Esophagus squamous epithelium (tissue), 4 donors: ENCODE results near the gene PIM2.

Experiments used
- POLR2A ChIP-seq, 4 donors: fragments of 450-650 bp; IDR thresholded peaks; one replicate each; pipeline ENCODE4 v1.6.1; 2017; ENCODE audit warnings: antibody characterized with exemption in 4 of 4, mild to moderate bottlenecking in 4 of 4, moderate library complexity in 3 of 4
- TF ChIP-seq, protein P1 (sequence below), 6 experiments: fragments of 450-650 bp in 4 of 6; fragments of 200-600 bp in 2 of 6; sonication (generic) in 2 of 6; IDR thresholded peaks; one replicate each; pipeline ENCODE4 v1.5.1; 2016 to 2019; ENCODE audit warnings: antibody characterized with exemption in 6 of 6, mild to moderate bottlenecking in 4 of 6, moderate library complexity in 4 of 6

DNA sequence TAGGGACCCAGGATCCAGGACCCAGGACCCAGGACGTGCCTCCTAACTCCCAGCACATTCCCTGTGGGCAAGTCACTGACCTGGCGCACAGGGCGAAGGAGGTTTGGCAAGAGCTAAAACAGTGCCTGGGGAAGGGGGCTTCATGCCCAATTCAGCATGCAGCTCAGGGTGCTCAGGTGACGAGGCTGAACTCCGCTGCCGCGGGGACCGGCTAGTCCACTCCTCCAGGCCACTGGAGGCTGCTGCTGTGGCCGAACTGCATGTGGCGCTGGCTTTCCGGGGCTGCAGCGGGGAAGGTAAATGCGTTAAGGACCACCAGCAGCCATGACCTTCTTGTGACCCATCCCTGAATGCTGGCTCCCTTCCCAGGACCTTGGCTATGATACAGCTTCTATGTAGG, 4.9 kb upstream of the PIM2 start:
- TF ChIP-seq POLR2A (IDR thresholded peaks at IDR 0.05): no peak
- TF ChIP-seq, protein P1, sequence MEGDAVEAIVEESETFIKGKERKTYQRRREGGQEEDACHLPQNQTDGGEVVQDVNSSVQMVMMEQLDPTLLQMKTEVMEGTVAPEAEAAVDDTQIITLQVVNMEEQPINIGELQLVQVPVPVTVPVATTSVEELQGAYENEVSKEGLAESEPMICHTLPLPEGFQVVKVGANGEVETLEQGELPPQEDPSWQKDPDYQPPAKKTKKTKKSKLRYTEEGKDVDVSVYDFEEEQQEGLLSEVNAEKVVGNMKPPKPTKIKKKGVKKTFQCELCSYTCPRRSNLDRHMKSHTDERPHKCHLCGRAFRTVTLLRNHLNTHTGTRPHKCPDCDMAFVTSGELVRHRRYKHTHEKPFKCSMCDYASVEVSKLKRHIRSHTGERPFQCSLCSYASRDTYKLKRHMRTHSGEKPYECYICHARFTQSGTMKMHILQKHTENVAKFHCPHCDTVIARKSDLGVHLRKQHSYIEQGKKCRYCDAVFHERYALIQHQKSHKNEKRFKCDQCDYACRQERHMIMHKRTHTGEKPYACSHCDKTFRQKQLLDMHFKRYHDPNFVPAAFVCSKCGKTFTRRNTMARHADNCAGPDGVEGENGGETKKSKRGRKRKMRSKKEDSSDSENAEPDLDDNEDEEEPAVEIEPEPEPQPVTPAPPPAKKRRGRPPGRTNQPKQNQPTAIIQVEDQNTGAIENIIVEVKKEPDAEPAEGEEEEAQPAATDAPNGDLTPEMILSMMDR (IDR thresholded peaks at IDR 0.05): no peak
